ENCODE results near the gene PPARGC1A. TPM values are rescaled to one million over a fixed set of nuclear protein-coding genes. Genes with fewer than 3 reads are reported as not detected.

The PPARGC1A gene
- total RNA-seq, 1 donor from 2014 or later = 0.48 TPM

GRCh38 chr4:23828779-23829178 lies 61.1 kb downstream of the PPARGC1A start:
- H3K4me2 ChIP-seq (ENCODE audit: low read length) = no peak overlapping the region
- no peaks in the 10 kb centered on the region for H3K27me3 ChIP-seq (ENCODE audit: insufficient read depth, low read length)
- Mint-ChIP-seq H3K36me3 (ENCODE audit: low read depth, unreplicated experiment) (no peaks in the 10 kb centered on the region), H3K9me3 (ENCODE audit: unreplicated experiment) (no peaks in the 10 kb centered on the region), H3K4me3 (ENCODE audit: unreplicated experiment) (no peak overlapping the region), H3K27ac (ENCODE audit: unreplicated experiment) (no peak overlapping the region), H3K4me1 (ENCODE audit: low read depth, unreplicated experiment) (peaks cover 5% of the 10 kb centered on the region), H3K27me3 (ENCODE audit: low read depth, unreplicated experiment) (no peaks in the 10 kb centered on the region)
- FAIRE-seq = no peak
- H3K4me1 ChIP-seq (ENCODE audit: insufficient read depth, low read length) = no peaks in the 10 kb centered on the region
- TF ChIP-seq CTCF (IDR thresholded peaks at IDR 0.05; ENCODE audit: insufficient read depth, low read depth, low read length) (no peak), EZH2 (IDR thresholded peaks at IDR 0.05; ENCODE audit: insufficient read depth, low read length) (no peak)
- no peak overlapping the region for H3K9ac ChIP-seq (ENCODE audit: low read length)
- no peaks in the 10 kb centered on the region for H3K9me3 ChIP-seq (ENCODE audit: insufficient read depth, low read depth, low read length)
- no peaks in the 10 kb centered on the region for H3K79me2 ChIP-seq (ENCODE audit: insufficient read depth, low read length)
- DNase-seq (ENCODE audit: low read depth) = no peak
- no peak overlapping the region for H2AFZ ChIP-seq (ENCODE audit: low read depth, low read length)
- no peak overlapping the region for H3K4me3 ChIP-seq (ENCODE audit: insufficient read depth, low read depth, low read length)
- no peak overlapping the region for H3K27ac ChIP-seq (ENCODE audit: low read depth, low read length)
- no peaks in the 10 kb centered on the region for H4K20me1 ChIP-seq (ENCODE audit: insufficient read depth, low read length)
- H3K36me3 ChIP-seq (ENCODE audit: insufficient read depth, low read length) = no peaks in the 10 kb centered on the region

DNA sequence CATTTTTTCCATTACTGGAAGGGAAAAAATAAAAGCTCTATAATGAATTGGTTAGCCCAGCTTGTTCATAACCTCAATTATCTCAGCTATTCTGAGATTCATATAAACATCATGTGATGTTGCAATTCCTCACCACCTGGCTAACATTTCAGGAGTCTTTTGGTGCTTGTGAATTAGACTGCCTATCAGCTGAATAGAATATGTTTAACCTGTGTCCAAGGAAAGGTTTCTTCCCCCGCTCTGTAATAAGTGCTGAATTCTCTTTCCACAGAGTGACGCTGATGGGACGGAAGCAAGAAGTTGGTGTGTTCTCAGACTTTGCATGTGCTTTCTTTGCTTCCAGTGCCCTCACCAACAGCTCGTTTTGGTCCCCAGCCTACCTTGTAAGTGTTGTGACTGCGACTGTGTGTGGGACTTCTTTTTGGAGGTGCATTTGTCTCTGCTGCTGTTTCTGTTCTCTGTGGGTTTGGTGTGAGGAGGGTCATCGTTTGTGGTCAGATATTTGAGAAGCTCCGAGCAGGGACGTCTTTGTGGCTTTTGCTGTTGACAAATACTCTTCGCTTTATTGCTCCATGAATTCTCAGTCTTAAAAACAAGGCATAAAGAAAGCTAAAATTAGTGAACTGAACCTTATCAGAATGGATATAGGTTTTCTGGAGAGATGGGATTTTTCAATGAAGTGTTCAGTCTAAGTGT lies 61.7 kb downstream of the PPARGC1A start:
- H3K27me3 ChIP-seq (ENCODE audit: insufficient read depth, low read length) = no peaks in the 10 kb centered on the region
- no peaks in the 10 kb centered on the region for H3K36me3 Mint-ChIP-seq (ENCODE audit: low read depth, unreplicated experiment)
- H3K79me2 ChIP-seq (ENCODE audit: insufficient read depth, low read length) = no peaks in the 10 kb centered on the region
- H3K36me3 ChIP-seq (ENCODE audit: insufficient read depth, low read length) = no peaks in the 10 kb centered on the region
- H3K9ac ChIP-seq (ENCODE audit: low read length) = no peak overlapping the region
- FAIRE-seq (no peak), DNase-seq (ENCODE audit: low read depth) (peak; percentile 66)
- H3K4me3 Mint-ChIP-seq (ENCODE audit: unreplicated experiment) = no peak overlapping the region
- no peaks in the 10 kb centered on the region for H3K9me3 Mint-ChIP-seq (ENCODE audit: unreplicated experiment)
- H3K27ac Mint-ChIP-seq (ENCODE audit: unreplicated experiment) = no peak overlapping the region
- TF ChIP-seq EZH2 (IDR thresholded peaks at IDR 0.05; ENCODE audit: insufficient read depth, low read length) = no peak
- no peak for TF ChIP-seq CTCF (IDR thresholded peaks at IDR 0.05; ENCODE audit: insufficient read depth, low read depth, low read length)
- H3K27me3 Mint-ChIP-seq (ENCODE audit: low read depth, unreplicated experiment) = no peaks in the 10 kb centered on the region
- H3K4me1 ChIP-seq (ENCODE audit: insufficient read depth, low read length) = no peaks in the 10 kb centered on the region
- no peak overlapping the region for H3K4me2 ChIP-seq (ENCODE audit: low read length)
- no peaks in the 10 kb centered on the region for H3K9me3 ChIP-seq (ENCODE audit: insufficient read depth, low read depth, low read length)
- no peaks in the 10 kb centered on the region for H4K20me1 ChIP-seq (ENCODE audit: insufficient read depth, low read length)
- no peak overlapping the region for H3K4me3 ChIP-seq (ENCODE audit: insufficient read depth, low read depth, low read length)
- no peak overlapping the region for H2AFZ ChIP-seq (ENCODE audit: low read depth, low read length)
- peaks cover 5% of the 10 kb centered on the region for H3K4me1 Mint-ChIP-seq (ENCODE audit: low read depth, unreplicated experiment)
- no peak overlapping the region for H3K27ac ChIP-seq (ENCODE audit: low read depth, low read length)

GRCh38 chr4:23822181-23822580 lies 67.7 kb downstream of the PPARGC1A start:
- TF ChIP-seq EZH2 (IDR thresholded peaks at IDR 0.05; ENCODE audit: insufficient read depth, low read length) = no peak
- TF ChIP-seq CTCF (IDR thresholded peaks at IDR 0.05; ENCODE audit: insufficient read depth, low read depth, low read length) = no peak
- Mint-ChIP-seq H3K27ac (ENCODE audit: unreplicated experiment) (peak overlapping the region; percentile 23), H3K27me3 (ENCODE audit: low read depth, unreplicated experiment) (no peaks in the 10 kb centered on the region), H3K4me3 (ENCODE audit: unreplicated experiment) (no peak overlapping the region), H3K4me1 (ENCODE audit: low read depth, unreplicated experiment) (peaks cover 18% of the 10 kb centered on the region), H3K9me3 (ENCODE audit: unreplicated experiment) (no peaks in the 10 kb centered on the region), H3K36me3 (ENCODE audit: low read depth, unreplicated experiment) (no peaks in the 10 kb centered on the region)
- FAIRE-seq (no peak), DNase-seq (ENCODE audit: low read depth) (no peak)
- Histone ChIP-seq H3K27ac (ENCODE audit: low read depth, low read length) (no peak overlapping the region), H3K9ac (ENCODE audit: low read length) (no peak overlapping the region), H3K36me3 (ENCODE audit: insufficient read depth, low read length) (no peaks in the 10 kb centered on the region), H3K4me2 (ENCODE audit: low read length) (peak overlapping the region; percentile 5), H3K27me3 (ENCODE audit: insufficient read depth, low read length) (no peaks in the 10 kb centered on the region), H3K9me3 (ENCODE audit: insufficient read depth, low read depth, low read length) (no peaks in the 10 kb centered on the region), H4K20me1 (ENCODE audit: insufficient read depth, low read length) (no peaks in the 10 kb centered on the region), H3K79me2 (ENCODE audit: insufficient read depth, low read length) (no peaks in the 10 kb centered on the region), H3K4me3 (ENCODE audit: insufficient read depth, low read depth, low read length) (no peak overlapping the region), H3K4me1 (ENCODE audit: insufficient read depth, low read length) (no peaks in the 10 kb centered on the region), H2AFZ (ENCODE audit: low read depth, low read length) (no peak overlapping the region)
